ENCODE results near the gene ZNF133. TPM values are rescaled to one million over a fixed set of nuclear protein-coding genes. Genes with fewer than 3 reads are reported as not detected.

The ZNF133 gene
- total RNA-seq, 4 donors from 2014 or later = 10.9 to 18.9 (median 14.6) TPM

DNA sequence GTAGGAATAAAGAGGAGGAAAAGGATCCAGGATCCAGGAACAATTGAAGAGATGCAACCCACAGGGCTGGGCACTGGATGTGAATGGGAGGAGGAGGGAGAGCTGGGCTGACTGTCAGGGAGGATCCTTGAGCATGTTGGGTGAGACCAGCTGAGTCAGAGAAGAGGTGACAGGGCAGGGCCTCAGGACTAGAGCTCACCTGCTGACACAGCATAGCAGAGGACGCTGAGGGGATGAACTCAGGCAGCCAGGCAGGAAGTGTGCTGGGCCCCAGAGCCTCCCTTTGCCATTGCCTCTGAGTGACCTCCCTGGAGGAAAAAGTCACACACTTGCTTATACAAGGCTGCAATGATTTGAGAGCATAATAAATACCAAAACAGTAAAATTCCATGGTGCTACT, 72.3 kb downstream of the ZNF133 start:
- Histone ChIP-seq H3K4me1 (no peaks in the 10 kb centered on the region), H3K9me3 (no peaks in the 10 kb centered on the region), H3K36me3 (no peaks in the 10 kb centered on the region), H3K27ac (replicated peaks in 1 of 4) (no peak overlapping the region), H3K27me3 (no peaks in the 10 kb centered on the region), H3K4me3 (no peak overlapping the region)
- WGBS = 22% methylated on average over 1 of the region's 1 CpG
- intact Hi-C loops (cut with DNase I) = no loop called here
- no peak for TF ChIP-seq POLR2AphosphoS5 (IDR thresholded peaks at IDR 0.05)
- no peak for TF ChIP-seq EP300 (IDR thresholded peaks at IDR 0.05)
- TF ChIP-seq, protein P1, sequence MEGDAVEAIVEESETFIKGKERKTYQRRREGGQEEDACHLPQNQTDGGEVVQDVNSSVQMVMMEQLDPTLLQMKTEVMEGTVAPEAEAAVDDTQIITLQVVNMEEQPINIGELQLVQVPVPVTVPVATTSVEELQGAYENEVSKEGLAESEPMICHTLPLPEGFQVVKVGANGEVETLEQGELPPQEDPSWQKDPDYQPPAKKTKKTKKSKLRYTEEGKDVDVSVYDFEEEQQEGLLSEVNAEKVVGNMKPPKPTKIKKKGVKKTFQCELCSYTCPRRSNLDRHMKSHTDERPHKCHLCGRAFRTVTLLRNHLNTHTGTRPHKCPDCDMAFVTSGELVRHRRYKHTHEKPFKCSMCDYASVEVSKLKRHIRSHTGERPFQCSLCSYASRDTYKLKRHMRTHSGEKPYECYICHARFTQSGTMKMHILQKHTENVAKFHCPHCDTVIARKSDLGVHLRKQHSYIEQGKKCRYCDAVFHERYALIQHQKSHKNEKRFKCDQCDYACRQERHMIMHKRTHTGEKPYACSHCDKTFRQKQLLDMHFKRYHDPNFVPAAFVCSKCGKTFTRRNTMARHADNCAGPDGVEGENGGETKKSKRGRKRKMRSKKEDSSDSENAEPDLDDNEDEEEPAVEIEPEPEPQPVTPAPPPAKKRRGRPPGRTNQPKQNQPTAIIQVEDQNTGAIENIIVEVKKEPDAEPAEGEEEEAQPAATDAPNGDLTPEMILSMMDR (IDR thresholded peaks at IDR 0.05) = no peak
- no peak for TF ChIP-seq POLR2A (IDR thresholded peaks at IDR 0.05; ENCODE audit: low read depth)
- DNase-seq (ENCODE audit: extremely low spot score) = no peak

DNA sequence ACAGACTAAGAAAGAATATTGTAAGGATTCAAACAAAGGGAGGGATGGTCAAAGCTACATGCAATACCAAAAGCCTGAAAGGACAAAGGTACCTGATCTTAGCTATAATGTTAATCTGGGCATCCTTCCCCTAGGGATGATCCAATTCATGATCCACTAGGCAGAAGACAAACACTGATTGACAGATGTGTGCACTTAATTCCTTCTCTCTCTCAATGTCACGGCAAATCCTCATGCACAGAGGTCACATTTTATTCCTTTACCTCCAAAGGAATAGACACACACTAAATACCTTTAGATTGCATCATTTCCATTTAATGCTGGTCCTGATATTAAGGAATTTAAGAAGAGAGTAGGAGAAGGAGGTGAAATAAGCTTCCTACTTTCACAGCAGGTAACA, 73.4 kb downstream of the ZNF133 start:
- Histone ChIP-seq H3K4me1 (no peaks in the 10 kb centered on the region), H3K4me3 (no peak overlapping the region), H3K36me3 (no peaks in the 10 kb centered on the region), H3K27ac (replicated peaks in 1 of 4) (no peak overlapping the region), H3K9me3 (no peaks in the 10 kb centered on the region), H3K27me3 (no peaks in the 10 kb centered on the region)
- DNase-seq (ENCODE audit: extremely low spot score) = no peak
- WGBS = 82% methylated on average over 1 of the region's 1 CpG
- intact Hi-C loops (cut with DNase I) = no loop called here
- TF ChIP-seq, protein P1 (IDR thresholded peaks at IDR 0.05) = no peak
- TF ChIP-seq POLR2AphosphoS5 (IDR thresholded peaks at IDR 0.05) (no peak), EP300 (IDR thresholded peaks at IDR 0.05) (no peak), POLR2A (IDR thresholded peaks at IDR 0.05; ENCODE audit: low read depth) (no peak)

DNA sequence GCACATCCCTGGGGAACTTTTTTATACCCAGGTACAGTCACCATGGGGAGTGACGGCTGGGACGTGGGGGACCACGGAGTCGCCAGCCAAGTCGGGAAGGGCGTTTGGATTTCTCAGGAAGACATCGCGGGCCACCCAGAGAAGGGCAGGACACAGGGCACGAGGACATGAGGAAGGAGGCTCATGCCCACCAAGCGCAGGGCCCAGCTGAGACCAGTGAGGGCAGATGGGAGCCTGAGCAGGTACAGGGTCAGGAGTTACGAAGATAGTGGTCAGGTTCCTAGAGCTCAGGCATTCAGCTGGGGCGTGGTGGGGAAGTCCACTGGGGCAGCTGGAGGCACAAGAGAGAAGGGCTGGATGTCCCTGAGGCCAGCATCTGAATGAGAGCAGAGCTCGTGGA, 74.6 kb downstream of the ZNF133 start:
- no peak for DNase-seq (ENCODE audit: extremely low spot score)
- no peak overlapping the region for H3K27ac ChIP-seq (replicated peaks in 1 of 4)
- H3K9me3 ChIP-seq = no peaks in the 10 kb centered on the region
- TF ChIP-seq POLR2AphosphoS5 (IDR thresholded peaks at IDR 0.05) = no peak
- TF ChIP-seq POLR2A (IDR thresholded peaks at IDR 0.05; ENCODE audit: low read depth) = no peak
- TF ChIP-seq, protein P1 (IDR thresholded peaks at IDR 0.05) = no peak
- TF ChIP-seq EP300 (IDR thresholded peaks at IDR 0.05) = no peak
- no peaks in the 10 kb centered on the region for H3K36me3 ChIP-seq
- no peaks in the 10 kb centered on the region for H3K27me3 ChIP-seq
- 93% methylated on average over 13 of the region's 13 CpGs for WGBS
- H3K4me1 ChIP-seq = no peaks in the 10 kb centered on the region
- intact Hi-C loops (cut with DNase I) = no loop called here
- H3K4me3 ChIP-seq = no peak overlapping the region

DNA sequence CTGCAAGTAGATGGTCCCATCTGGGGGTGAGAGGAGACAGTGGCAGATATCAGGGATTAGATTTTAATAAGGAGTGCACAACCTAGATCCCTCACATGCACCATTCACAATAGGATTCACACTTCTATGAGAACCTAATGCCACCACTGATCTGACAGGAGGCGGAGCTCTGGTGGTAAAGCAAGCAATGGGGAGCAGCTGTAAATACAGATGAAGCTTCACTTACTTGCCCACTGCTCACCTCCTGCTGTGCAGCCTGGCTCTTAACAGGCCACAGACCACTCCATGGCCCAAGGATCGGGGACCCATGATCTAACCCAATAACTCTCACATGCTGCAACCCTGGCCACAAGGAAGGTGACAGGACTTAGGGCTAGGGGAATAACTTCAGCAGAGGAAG, 75.4 kb downstream of the ZNF133 start:
- Histone ChIP-seq H3K27me3 (no peaks in the 10 kb centered on the region), H3K4me3 (no peak overlapping the region), H3K4me1 (no peaks in the 10 kb centered on the region), H3K36me3 (no peaks in the 10 kb centered on the region), H3K9me3 (no peaks in the 10 kb centered on the region), H3K27ac (replicated peaks in 1 of 4) (no peak overlapping the region)
- TF ChIP-seq POLR2AphosphoS5 (IDR thresholded peaks at IDR 0.05) (no peak), EP300 (IDR thresholded peaks at IDR 0.05) (no peak), POLR2A (IDR thresholded peaks at IDR 0.05; ENCODE audit: low read depth) (no peak)
- TF ChIP-seq, protein P1 (IDR thresholded peaks at IDR 0.05) = no peak
- WGBS = 82% methylated on average over 2 of the region's 2 CpGs
- no peak for DNase-seq (ENCODE audit: extremely low spot score)
- intact Hi-C loops (cut with DNase I) = no loop called here

DNA sequence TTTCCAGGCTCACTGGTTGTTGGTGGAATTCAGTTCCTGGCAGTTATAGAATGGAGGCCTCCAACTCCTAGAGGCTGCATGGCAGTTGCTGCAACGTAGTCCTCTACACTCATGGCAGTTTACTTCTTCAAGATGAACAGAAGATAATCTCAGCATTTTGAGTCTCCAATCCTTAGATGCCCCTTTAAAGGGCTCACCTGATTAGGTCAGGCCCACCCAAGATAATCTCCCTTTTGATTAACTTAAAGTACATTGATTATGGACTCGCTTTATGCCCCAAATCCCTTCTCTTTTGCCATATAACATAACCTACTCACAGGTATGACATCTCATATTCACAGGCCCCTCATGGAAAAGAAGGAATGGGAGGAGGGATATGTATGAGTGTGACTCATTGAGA, 76.4 kb downstream of the ZNF133 start:
- intact Hi-C loops (cut with DNase I) = no loop called here
- TF ChIP-seq POLR2A (IDR thresholded peaks at IDR 0.05; ENCODE audit: low read depth) (no peak), EP300 (IDR thresholded peaks at IDR 0.05) (no peak), POLR2AphosphoS5 (IDR thresholded peaks at IDR 0.05) (no peak)
- TF ChIP-seq, protein P1 (IDR thresholded peaks at IDR 0.05) = no peak
- Histone ChIP-seq H3K27me3 (no peaks in the 10 kb centered on the region), H3K36me3 (no peaks in the 10 kb centered on the region), H3K4me1 (no peaks in the 10 kb centered on the region), H3K27ac (replicated peaks in 1 of 4) (no peak overlapping the region), H3K4me3 (no peak overlapping the region), H3K9me3 (no peaks in the 10 kb centered on the region)
- DNase-seq (ENCODE audit: extremely low spot score) = no peak
- WGBS = 90% methylated on average over 2 of the region's 2 CpGs
